SK-N-SH (cell line): ENCODE results near the gene KEL.

Experiments
- EP300 ChIP-seq, 2 experiments: IDR thresholded peaks; 2 replicates each; pipeline versions ENCODE4 v1.4.0 to v1.6.1; 2012; ENCODE audit warnings: borderline replicate concordance in 1 of 2, low read depth in 1 of 2, low read length in 1 of 2
- FOSL2 ChIP-seq: IDR thresholded peaks from 2 replicates; pipeline ENCODE4 v1.4.0; 2012; ENCODE audit warnings: low read depth, mild to moderate bottlenecking, moderate library complexity, borderline replicate concordance
- GATA2 ChIP-seq: sonication (generic); formaldehyde crosslinking; IDR thresholded peaks from 2 replicates; pipeline ENCODE4 v1.5.0; 2020; ENCODE audit warnings: mild to moderate bottlenecking, missing genetic modification reagents
- JUND ChIP-seq: IDR thresholded peaks from 2 replicates; pipeline ENCODE4 v1.4.0; 2012
- POLR2AphosphoS5 ChIP-seq: IDR thresholded peaks from 2 replicates; pipeline ENCODE4 v1.6.1; 2012; ENCODE audit warnings: low read depth, low read length
- RCOR1 ChIP-seq: fragments of 150-350 bp; IDR thresholded peaks from 2 replicates; pipeline ENCODE4 v1.6.1; 2017; ENCODE audit warnings: antibody characterized with exemption, low read length
- SIN3A ChIP-seq: IDR thresholded peaks from 2 replicates; pipeline ENCODE4 v1.6.1; 2012; ENCODE audit warnings: low read depth, mild to moderate bottlenecking, low read length, moderate library complexity, borderline replicate concordance
- SMC3 ChIP-seq: IDR thresholded peaks from 2 replicates; pipeline ENCODE4 v1.6.1; 2012; ENCODE audit warnings: low read depth, low read length, improper control_type of control experiment
- TAF1 ChIP-seq: IDR thresholded peaks from 2 replicates; pipeline ENCODE4 v1.6.1; 2012; ENCODE audit warnings: low read depth, mild to moderate bottlenecking, low read length, moderate library complexity, borderline replicate concordance
- YY1 ChIP-seq: IDR thresholded peaks from 2 replicates; pipeline ENCODE4 v1.4.0; 2012; ENCODE audit warnings: low read depth, mild to moderate bottlenecking
- TF ChIP-seq, protein P1 (sequence below): fragments of 200-600 bp; sonication (generic); IDR thresholded peaks from 2 replicates; pipeline ENCODE4 v1.6.1; 2017; ENCODE audit warnings: antibody characterized with exemption, mild to moderate bottlenecking, moderate library complexity
- TF ChIP-seq, protein P2 (sequence below): IDR thresholded peaks from 2 replicates; pipeline ENCODE4 v1.4.0; 2012; ENCODE audit warnings: low read depth
- TF ChIP-seq, protein P3 (sequence below): IDR thresholded peaks from 2 replicates; pipeline ENCODE4 v1.4.0; 2012; ENCODE audit warnings: low read depth, borderline replicate concordance
- TF ChIP-seq, protein P4 (sequence below): IDR thresholded peaks from 2 replicates; pipeline ENCODE4 v1.6.1; 2012; ENCODE audit warnings: mild to moderate bottlenecking, low read depth, low read length, moderate library complexity

DNA sequence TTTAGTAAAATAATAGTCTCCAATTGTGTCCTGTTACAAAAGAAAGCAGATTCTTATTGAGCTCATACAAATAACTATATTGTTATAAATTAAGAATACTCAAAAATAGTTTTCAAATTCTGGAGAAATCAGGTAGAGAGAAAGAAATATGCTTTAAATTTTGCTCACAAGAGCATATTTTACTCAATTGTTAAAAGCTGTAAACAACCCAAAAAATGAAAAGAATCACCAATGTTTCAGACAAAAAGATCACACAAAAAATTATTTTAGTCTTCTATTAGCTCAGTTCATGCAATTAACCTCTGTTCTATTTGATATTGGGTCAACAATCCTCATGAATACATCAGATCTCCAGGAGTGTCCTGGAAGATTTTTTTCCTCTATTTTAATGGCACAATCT is 58.0 kb downstream of the KEL start:
- TF ChIP-seq, protein P1, sequence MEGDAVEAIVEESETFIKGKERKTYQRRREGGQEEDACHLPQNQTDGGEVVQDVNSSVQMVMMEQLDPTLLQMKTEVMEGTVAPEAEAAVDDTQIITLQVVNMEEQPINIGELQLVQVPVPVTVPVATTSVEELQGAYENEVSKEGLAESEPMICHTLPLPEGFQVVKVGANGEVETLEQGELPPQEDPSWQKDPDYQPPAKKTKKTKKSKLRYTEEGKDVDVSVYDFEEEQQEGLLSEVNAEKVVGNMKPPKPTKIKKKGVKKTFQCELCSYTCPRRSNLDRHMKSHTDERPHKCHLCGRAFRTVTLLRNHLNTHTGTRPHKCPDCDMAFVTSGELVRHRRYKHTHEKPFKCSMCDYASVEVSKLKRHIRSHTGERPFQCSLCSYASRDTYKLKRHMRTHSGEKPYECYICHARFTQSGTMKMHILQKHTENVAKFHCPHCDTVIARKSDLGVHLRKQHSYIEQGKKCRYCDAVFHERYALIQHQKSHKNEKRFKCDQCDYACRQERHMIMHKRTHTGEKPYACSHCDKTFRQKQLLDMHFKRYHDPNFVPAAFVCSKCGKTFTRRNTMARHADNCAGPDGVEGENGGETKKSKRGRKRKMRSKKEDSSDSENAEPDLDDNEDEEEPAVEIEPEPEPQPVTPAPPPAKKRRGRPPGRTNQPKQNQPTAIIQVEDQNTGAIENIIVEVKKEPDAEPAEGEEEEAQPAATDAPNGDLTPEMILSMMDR = no peak
- TF ChIP-seq FOSL2 (no peak), JUND (no peak), EP300 (IDR thresholded peaks at IDR 0.05; ENCODE audit: borderline replicate concordance in 1 of 2, low read depth in 1 of 2, low read length in 1 of 2) (no peak), POLR2AphosphoS5 (no peak), SMC3 (no peak), RCOR1 (no peak), YY1 (no peak), SIN3A (no peak), GATA2 (CRISPR knock-in tag) (no peak), TAF1 (no peak)
- TF ChIP-seq, protein P2, sequence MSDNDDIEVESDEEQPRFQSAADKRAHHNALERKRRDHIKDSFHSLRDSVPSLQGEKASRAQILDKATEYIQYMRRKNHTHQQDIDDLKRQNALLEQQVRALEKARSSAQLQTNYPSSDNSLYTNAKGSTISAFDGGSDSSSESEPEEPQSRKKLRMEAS = no peak
- TF ChIP-seq, protein P3, sequence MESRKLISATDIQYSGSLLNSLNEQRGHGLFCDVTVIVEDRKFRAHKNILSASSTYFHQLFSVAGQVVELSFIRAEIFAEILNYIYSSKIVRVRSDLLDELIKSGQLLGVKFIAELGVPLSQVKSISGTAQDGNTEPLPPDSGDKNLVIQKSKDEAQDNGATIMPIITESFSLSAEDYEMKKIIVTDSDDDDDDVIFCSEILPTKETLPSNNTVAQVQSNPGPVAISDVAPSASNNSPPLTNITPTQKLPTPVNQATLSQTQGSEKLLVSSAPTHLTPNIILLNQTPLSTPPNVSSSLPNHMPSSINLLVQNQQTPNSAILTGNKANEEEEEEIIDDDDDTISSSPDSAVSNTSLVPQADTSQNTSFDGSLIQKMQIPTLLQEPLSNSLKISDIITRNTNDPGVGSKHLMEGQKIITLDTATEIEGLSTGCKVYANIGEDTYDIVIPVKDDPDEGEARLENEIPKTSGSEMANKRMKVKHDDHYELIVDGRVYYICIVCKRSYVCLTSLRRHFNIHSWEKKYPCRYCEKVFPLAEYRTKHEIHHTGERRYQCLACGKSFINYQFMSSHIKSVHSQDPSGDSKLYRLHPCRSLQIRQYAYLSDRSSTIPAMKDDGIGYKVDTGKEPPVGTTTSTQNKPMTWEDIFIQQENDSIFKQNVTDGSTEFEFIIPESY = no peak
- TF ChIP-seq, protein P4, sequence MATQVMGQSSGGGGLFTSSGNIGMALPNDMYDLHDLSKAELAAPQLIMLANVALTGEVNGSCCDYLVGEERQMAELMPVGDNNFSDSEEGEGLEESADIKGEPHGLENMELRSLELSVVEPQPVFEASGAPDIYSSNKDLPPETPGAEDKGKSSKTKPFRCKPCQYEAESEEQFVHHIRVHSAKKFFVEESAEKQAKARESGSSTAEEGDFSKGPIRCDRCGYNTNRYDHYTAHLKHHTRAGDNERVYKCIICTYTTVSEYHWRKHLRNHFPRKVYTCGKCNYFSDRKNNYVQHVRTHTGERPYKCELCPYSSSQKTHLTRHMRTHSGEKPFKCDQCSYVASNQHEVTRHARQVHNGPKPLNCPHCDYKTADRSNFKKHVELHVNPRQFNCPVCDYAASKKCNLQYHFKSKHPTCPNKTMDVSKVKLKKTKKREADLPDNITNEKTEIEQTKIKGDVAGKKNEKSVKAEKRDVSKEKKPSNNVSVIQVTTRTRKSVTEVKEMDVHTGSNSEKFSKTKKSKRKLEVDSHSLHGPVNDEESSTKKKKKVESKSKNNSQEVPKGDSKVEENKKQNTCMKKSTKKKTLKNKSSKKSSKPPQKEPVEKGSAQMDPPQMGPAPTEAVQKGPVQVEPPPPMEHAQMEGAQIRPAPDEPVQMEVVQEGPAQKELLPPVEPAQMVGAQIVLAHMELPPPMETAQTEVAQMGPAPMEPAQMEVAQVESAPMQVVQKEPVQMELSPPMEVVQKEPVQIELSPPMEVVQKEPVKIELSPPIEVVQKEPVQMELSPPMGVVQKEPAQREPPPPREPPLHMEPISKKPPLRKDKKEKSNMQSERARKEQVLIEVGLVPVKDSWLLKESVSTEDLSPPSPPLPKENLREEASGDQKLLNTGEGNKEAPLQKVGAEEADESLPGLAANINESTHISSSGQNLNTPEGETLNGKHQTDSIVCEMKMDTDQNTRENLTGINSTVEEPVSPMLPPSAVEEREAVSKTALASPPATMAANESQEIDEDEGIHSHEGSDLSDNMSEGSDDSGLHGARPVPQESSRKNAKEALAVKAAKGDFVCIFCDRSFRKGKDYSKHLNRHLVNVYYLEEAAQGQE = no peak
